GM12874 (cell line): ENCODE data around the gene SVIL.

Source experiments
- CTCF ChIP-seq: IDR thresholded peaks from 2 replicates; pipeline ENCODE4 v1.5.1; 2011; ENCODE audit warnings: low read depth, mild to moderate bottlenecking, control low read depth, low read length, moderate library complexity; ENCODE audit not compliant: insufficient read depth

The SVIL gene

DNA sequence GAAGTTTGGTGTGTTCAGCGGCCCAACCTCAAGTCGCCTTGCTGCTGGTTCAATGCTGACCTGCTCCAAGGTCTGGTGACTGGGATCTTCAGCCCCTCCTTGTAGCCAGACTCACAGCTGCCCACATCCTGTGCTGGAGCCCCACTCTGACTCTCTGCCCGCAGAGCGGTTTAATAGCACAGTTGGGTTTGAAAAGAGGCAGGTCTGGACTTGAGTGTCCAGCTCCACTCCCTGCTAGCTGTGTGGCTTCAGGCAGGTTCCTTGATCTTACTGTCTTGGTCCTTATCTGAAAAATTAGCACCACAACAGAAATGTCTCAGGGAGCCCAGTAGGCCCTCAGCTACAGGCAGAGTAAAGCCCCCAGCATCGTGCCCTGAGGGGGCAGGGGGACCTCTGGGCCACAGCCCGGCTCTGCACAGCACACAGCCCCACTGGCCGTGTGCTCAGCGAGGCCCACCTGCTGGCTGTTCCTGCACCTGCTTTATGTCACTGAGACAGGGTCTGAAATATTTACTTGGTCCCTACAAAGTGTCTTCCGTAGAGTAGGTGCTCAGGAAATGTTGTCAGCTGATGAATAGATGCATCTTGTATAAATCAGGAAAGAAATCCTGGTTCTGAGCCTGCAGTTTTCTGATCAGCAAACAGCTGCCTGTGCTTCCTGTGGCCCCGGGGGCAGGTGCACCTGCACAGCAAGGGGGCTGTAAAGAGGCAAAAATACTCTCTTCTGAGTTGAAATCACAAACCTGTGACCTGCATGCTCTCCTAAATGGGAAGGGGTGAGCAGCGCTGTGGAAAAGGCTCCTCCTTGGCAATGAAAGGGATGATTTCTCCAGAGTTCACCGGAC, 155.5 kb downstream of the SVIL start:
- no peak for TF ChIP-seq CTCF

GRCh38 chr10:29473406-29474100, 161.2 kb downstream of the SVIL start:
- TF ChIP-seq CTCF: no peak

- no peak for TF ChIP-seq CTCF
These were observed 161.7 kb downstream of the SVIL start for GRCh38 chr10:29473087-29473356.

GRCh38 chr10:29472301-29473086, 162.3 kb downstream of the SVIL start:
- no peak for TF ChIP-seq CTCF

DNA sequence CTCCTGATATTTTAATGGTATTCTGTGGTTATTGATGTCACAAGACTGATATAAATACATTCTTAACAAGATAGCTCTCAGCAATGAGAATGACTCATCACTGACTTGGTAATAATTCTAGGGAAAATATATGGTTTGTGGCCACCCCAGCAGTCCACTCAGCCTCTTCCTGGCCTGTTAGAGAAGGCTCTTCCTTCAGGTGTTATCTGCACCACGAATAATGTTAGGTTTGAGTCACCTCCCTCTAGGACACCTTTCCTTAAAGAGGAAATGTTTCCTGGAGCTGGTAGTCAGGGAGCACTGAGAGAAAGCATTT, 163.3 kb downstream of the SVIL start:
- TF ChIP-seq CTCF: no peak

- TF ChIP-seq CTCF: no peak
These were observed 163.8 kb downstream of the SVIL start for GRCh38 chr10:29470843-29471543.

GRCh38 chr10:29470355-29470705, 164.4 kb downstream of the SVIL start:
- peak; percentile 52 for TF ChIP-seq CTCF
